HL-60 (cell line): ENCODE data around the gene MAFG.
"Not testable (repeated sequence)": the region's sequence is repeated elsewhere in the genome, so short reads cannot be mapped to it uniquely, and the experiment has no call there.

ENCODE experiments used
- DNase-seq, 2 experiments: peaks; one replicate each; pipeline ENCODE4 v3.0.0-alpha.2; 2010 to 2020; ENCODE audit warnings: low read depth in 1 of 2, low spot score in 1 of 2
- H3K27ac ChIP-seq: fragments of 250-450 bp; sonication (Bioruptor Pico); replicated peaks from 2 replicates; pipeline ENCODE4 v1.5.1; 2020; ENCODE audit warnings: mild to moderate bottlenecking, moderate library complexity
- H3K27me3 ChIP-seq: fragments of 250-450 bp; sonication (Bioruptor Pico); 2 replicates; pipeline ENCODE4 v1.5.1; 2021; ENCODE audit warnings: mild to moderate bottlenecking, moderate library complexity; ENCODE audit not compliant: insufficient read depth, poor library complexity, severe bottlenecking
- H3K4me3 ChIP-seq: replicated peaks from 2 replicates; pipeline ENCODE4 v1.5.1; 2011; ENCODE audit warnings: mild to moderate bottlenecking, control low read depth, low read length; ENCODE audit not compliant: insufficient read depth
- GABPA ChIP-seq: IDR thresholded peaks from 2 replicates; pipeline ENCODE4 v1.6.1; 2012; ENCODE audit warnings: low read depth
- POLR2AphosphoS5 ChIP-seq: IDR thresholded peaks from 2 replicates; pipeline ENCODE4 v1.6.1; 2012; ENCODE audit warnings: low read depth
- SPI1 ChIP-seq: IDR thresholded peaks from 2 replicates; pipeline ENCODE4 v1.6.1; 2012; ENCODE audit warnings: low read depth, mild to moderate bottlenecking, borderline replicate concordance
- TF ChIP-seq, protein P1 (sequence below): IDR thresholded peaks from one replicate; pipeline ENCODE4 v1.5.1; 2011; ENCODE audit warnings: low read length, control low read depth, inconsistent platforms; ENCODE audit not compliant: insufficient read depth
- TF ChIP-seq, protein P2 (sequence below): IDR thresholded peaks from 2 replicates; pipeline ENCODE4 v1.6.1; 2012; ENCODE audit warnings: low read depth; ENCODE audit not compliant: insufficient replicate concordance

MAFG gene

DNA sequence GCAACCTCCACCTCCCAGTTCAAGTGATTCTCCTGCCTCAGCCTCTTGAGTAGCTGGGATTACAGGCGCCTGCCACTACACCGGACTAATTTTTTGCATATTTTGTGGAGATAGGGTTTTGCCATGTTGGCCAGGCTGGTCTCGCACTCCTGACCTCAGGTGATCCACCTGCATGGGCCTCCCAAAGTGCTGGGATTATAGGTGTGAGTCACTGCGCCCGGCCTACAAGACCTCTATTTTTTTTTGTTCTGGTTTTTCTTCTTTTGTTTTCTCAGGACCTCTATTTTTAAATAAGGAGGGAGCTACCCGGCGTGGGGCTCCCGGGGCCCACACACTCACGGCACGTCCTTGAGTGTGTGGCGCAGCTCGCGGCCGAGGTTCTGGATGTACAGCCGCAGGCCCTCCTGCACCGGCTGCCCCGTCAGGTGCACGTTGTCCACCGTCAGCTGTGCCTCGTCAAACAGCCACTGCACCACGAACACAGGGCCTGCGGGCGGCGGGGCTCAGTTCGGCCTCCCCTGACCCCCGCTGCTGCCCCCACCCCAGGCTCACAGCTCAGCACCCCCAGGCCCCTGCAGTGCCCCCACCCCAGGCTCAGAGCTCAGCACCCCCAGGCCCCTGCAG lies 27.6 kb upstream of the MAFG start:
- TF ChIP-seq, protein P1, sequence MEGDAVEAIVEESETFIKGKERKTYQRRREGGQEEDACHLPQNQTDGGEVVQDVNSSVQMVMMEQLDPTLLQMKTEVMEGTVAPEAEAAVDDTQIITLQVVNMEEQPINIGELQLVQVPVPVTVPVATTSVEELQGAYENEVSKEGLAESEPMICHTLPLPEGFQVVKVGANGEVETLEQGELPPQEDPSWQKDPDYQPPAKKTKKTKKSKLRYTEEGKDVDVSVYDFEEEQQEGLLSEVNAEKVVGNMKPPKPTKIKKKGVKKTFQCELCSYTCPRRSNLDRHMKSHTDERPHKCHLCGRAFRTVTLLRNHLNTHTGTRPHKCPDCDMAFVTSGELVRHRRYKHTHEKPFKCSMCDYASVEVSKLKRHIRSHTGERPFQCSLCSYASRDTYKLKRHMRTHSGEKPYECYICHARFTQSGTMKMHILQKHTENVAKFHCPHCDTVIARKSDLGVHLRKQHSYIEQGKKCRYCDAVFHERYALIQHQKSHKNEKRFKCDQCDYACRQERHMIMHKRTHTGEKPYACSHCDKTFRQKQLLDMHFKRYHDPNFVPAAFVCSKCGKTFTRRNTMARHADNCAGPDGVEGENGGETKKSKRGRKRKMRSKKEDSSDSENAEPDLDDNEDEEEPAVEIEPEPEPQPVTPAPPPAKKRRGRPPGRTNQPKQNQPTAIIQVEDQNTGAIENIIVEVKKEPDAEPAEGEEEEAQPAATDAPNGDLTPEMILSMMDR: no peak
- TF ChIP-seq, protein P2, sequence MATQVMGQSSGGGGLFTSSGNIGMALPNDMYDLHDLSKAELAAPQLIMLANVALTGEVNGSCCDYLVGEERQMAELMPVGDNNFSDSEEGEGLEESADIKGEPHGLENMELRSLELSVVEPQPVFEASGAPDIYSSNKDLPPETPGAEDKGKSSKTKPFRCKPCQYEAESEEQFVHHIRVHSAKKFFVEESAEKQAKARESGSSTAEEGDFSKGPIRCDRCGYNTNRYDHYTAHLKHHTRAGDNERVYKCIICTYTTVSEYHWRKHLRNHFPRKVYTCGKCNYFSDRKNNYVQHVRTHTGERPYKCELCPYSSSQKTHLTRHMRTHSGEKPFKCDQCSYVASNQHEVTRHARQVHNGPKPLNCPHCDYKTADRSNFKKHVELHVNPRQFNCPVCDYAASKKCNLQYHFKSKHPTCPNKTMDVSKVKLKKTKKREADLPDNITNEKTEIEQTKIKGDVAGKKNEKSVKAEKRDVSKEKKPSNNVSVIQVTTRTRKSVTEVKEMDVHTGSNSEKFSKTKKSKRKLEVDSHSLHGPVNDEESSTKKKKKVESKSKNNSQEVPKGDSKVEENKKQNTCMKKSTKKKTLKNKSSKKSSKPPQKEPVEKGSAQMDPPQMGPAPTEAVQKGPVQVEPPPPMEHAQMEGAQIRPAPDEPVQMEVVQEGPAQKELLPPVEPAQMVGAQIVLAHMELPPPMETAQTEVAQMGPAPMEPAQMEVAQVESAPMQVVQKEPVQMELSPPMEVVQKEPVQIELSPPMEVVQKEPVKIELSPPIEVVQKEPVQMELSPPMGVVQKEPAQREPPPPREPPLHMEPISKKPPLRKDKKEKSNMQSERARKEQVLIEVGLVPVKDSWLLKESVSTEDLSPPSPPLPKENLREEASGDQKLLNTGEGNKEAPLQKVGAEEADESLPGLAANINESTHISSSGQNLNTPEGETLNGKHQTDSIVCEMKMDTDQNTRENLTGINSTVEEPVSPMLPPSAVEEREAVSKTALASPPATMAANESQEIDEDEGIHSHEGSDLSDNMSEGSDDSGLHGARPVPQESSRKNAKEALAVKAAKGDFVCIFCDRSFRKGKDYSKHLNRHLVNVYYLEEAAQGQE: no peak
- no peak for TF ChIP-seq GABPA
- Histone ChIP-seq H3K27me3 (peaks cover 3% of the 10 kb centered on the region), H3K27ac (no peak overlapping the region), H3K4me3 (no peak overlapping the region)
- no peak for DNase-seq

DNA sequence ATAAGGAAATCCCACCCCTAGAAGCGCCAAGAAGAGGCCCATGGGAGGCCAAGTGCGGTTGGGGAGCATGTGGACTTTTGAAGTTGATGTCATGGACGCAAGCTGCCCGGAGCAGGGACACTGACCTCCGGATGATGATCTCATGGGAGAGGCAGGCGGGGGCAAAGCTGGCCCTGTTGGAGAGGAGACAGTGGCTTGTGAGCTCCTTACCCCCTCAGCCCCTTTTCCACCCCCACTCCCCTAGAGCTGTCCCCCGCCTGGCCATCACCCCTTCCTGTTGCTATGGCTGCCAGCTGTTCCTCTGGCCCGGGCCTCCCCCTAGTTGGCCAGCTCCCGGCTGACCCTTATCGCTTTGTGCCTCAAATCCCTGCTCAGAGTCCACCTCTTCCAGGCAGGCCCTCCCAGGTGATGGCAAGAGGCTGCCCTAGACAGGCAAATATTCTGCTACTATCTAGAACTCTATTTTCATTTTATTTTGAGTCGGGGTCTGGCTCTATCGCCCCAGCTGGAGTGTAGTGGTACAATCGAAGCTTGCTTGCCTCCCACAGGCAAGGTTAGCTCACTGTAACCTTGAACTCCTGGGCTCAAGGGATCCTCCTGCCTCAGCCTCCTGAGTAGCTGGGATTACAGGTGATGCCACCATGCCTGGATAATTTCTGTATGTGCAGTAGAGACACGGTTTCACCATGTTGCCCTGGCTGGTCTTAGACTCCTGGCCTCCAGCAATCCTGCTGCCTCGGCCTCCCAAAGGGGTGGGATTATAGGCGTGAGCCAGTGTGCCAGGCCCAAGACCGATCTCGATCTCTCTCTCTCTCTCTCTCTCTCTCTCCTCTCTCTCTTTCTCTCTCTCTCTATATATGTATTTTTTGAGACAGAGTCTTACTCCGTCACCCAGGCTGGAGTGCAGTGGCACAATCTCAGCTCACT lies 26.9 kb upstream of the MAFG start:
- H3K27ac ChIP-seq: no peak overlapping the region
- TF ChIP-seq, protein P1: no peak
- no peak for TF ChIP-seq GABPA
- TF ChIP-seq POLR2AphosphoS5: no peak
- TF ChIP-seq SPI1: no peak
- TF ChIP-seq, protein P2: no peak
- H3K27me3 ChIP-seq: no peaks in the 10 kb centered on the region
- no peak for DNase-seq
- H3K4me3 ChIP-seq: no peak overlapping the region

DNA sequence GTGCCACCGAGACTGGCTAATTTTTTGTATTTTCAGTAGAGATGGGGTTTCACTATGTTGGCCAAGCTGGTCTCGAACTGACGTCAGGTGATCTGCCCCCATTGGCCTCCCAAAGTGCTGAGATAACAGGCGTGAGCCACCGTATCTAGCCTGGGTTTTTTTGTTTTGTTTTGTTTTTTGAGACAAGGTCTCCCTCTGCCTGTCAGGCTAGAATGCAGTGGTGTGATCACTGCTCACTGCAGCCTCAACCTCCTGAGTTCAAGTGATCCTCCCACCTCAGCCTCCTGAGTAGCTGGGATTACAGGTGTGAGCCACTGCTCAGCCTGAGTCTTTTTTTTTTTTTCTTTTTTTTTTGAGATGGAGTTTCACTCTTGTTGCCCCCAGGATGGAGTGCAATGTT lies 25.9 kb upstream of the MAFG start:
- not testable (repeated sequence) for H3K27ac ChIP-seq, DNase-seq, H3K4me3 ChIP-seq, H3K27me3 ChIP-seq

DNA sequence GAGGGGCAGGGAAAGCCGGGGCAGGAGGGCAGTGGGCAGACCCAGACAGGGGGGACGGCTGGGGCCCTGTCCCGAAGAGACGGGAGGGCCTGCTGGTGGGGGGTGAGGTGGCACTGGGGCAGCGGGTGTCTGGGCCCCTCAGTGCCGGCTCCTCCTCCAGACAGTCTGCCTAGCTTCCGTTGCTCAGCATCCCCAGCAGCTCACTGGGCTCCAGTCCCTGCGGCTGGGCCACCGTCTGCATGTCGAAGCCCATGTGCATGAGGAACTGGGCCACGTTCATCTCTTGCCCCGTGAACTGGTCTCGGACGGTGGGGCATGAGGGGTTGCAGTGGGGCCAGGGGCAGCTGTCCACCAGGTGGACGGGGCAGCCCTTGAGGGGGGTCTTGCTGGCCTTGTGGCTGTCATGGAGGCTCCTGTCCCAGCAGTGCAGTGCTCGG lies 25.3 kb upstream of the MAFG start:
- Histone ChIP-seq H3K27ac (no peak overlapping the region), H3K4me3 (no peak overlapping the region), H3K27me3 (no peaks in the 10 kb centered on the region)
- DNase-seq: no peak
- TF ChIP-seq GABPA: no peak
- no peak for TF ChIP-seq SPI1
- TF ChIP-seq POLR2AphosphoS5: no peak
- TF ChIP-seq, protein P1: no peak
- TF ChIP-seq, protein P2: no peak
